Tibial nerve (tissue), 4 donors: Measurements from ENCODE around the gene STAT5A.

Experiments
- EP300 ChIP-seq, 2 donors: sonication (generic); formaldehyde crosslinking; IDR thresholded peaks; one replicate each; pipeline ENCODE4 v1.6.1; 2017; ENCODE audit warnings: antibody characterized with exemption in 2 of 2, mild to moderate bottlenecking in 1 of 2
- TF ChIP-seq, protein P1 (sequence below), 5 experiments: fragments of 200-600 bp in 3 of 5; fragments of 450-650 bp in 2 of 5; sonication (generic) in 3 of 5; IDR thresholded peaks; one replicate each; pipeline ENCODE4 v1.5.1; 2016 to 2019; ENCODE audit warnings: antibody characterized with exemption in 5 of 5, mild to moderate bottlenecking in 3 of 5, moderate library complexity in 2 of 5

DNA sequence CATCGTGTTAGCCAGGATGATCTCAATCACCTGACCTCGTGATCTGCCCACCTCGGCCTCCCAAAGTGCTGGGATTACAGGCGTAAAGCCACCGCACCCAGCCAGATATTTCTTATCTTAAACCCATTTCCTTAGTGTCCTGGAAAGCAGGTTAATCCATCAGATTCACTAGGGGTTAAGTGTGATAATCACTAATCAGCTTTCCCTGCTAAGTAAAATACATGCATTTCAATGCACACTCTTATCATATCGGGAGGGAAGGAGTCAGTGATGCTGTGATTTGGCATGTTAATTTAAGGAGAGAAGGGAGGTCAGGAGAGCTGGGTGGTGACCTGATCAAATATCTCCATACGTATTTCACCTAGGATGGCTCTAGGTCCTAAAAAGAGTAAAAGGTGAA lies 70.8 kb downstream of the STAT5A start:
- TF ChIP-seq EP300 (IDR thresholded peaks at IDR 0.05) = no peak
- TF ChIP-seq, protein P1, sequence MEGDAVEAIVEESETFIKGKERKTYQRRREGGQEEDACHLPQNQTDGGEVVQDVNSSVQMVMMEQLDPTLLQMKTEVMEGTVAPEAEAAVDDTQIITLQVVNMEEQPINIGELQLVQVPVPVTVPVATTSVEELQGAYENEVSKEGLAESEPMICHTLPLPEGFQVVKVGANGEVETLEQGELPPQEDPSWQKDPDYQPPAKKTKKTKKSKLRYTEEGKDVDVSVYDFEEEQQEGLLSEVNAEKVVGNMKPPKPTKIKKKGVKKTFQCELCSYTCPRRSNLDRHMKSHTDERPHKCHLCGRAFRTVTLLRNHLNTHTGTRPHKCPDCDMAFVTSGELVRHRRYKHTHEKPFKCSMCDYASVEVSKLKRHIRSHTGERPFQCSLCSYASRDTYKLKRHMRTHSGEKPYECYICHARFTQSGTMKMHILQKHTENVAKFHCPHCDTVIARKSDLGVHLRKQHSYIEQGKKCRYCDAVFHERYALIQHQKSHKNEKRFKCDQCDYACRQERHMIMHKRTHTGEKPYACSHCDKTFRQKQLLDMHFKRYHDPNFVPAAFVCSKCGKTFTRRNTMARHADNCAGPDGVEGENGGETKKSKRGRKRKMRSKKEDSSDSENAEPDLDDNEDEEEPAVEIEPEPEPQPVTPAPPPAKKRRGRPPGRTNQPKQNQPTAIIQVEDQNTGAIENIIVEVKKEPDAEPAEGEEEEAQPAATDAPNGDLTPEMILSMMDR (IDR thresholded peaks at IDR 0.05) = no peak
